CD1c-positive myeloid dendritic cell (primary cell): ENCODE measurements around the gene SGK1.

Experiments used
- DNase-seq: peaks from one replicate; pipeline ENCODE4 v3.0.0-alpha.2; 2016; ENCODE audit errors: extremely low spot score

Gene SGK1

GRCh38 chr6:134123666-134124208, 194.2 kb downstream of the SGK1 start:
- DNase-seq, result peak; percentile 70

- DNase-seq, result no peak
Measured at GRCh38 chr6:134122775-134123174, 195.1 kb downstream of the SGK1 start.

GRCh38 chr6:134119486-134119885, 198.4 kb downstream of the SGK1 start:
- no peak for DNase-seq
